SK-N-SH treated with all-trans-retinoic acid at 6 μM for 48 hours (cell line): ENCODE results near the gene SMYD3.

Experiments used
- ATAC-seq: fragments of 200-7000 bp; cut with Tn5 transposase; 3 replicates; pipeline ENCODE4 v1.9.1; 2020; ENCODE audit warnings: mild to moderate bottlenecking, moderate library complexity
- BACH2 ChIP-seq: fragments of 250-450 bp; sonication (Bioruptor Pico); IDR thresholded peaks from 2 replicates; pipeline ENCODE4 v1.9.0; 2021; ENCODE audit warnings: mild to moderate bottlenecking, borderline replicate concordance
- CREB5 ChIP-seq: fragments of 250-450 bp; sonication (Bioruptor Pico); IDR thresholded peaks from 2 replicates; pipeline ENCODE4 v1.5.1; 2020; ENCODE audit warnings: low read depth, mild to moderate bottlenecking, moderate library complexity
- CSDC2 ChIP-seq: fragments of 250-450 bp; sonication (Bioruptor Pico); IDR thresholded peaks from 2 replicates; pipeline ENCODE4 v1.5.0; 2020; ENCODE audit warnings: mild to moderate bottlenecking, moderate library complexity
- CSRNP3 ChIP-seq: fragments of 250-450 bp; sonication (Bioruptor Pico); IDR thresholded peaks from 2 replicates; pipeline ENCODE4 v1.5.1; 2021; ENCODE audit warnings: mild to moderate bottlenecking, moderate library complexity
- ESRRG ChIP-seq: fragments of 250-450 bp; sonication (Bioruptor Pico); IDR thresholded peaks from 2 replicates; pipeline ENCODE4 v1.6.1; 2021; ENCODE audit warnings: mild to moderate bottlenecking
- GLIS3 ChIP-seq: fragments of 250-450 bp; sonication (Bioruptor Pico); IDR thresholded peaks from 2 replicates; pipeline ENCODE4 v1.5.0; 2020; ENCODE audit warnings: mild to moderate bottlenecking, moderate library complexity
- ISL1 ChIP-seq: fragments of 250-450 bp; sonication (Bioruptor Pico); IDR thresholded peaks from 2 replicates; pipeline ENCODE4 v2.1.2; 2022; ENCODE audit warnings: mild to moderate bottlenecking, moderate library complexity
- OSR1 ChIP-seq: fragments of 250-450 bp; sonication (Bioruptor Pico); IDR thresholded peaks from 2 replicates; pipeline ENCODE4 v1.8.0; 2022; ENCODE audit warnings: moderate library complexity, mild to moderate bottlenecking, inconsistent platforms
- PATZ1 ChIP-seq: fragments of 250-450 bp; sonication (Bioruptor Pico); IDR thresholded peaks from 2 replicates; pipeline ENCODE4 v1.8.0; 2020; ENCODE audit warnings: mild to moderate bottlenecking, moderate library complexity, borderline replicate concordance
- POU6F1 ChIP-seq: fragments of 250-450 bp; sonication (Bioruptor Pico); IDR thresholded peaks from 2 replicates; pipeline ENCODE4 v1.8.0; 2021; ENCODE audit warnings: low read depth, mild to moderate bottlenecking, moderate library complexity, borderline replicate concordance
- PPARA ChIP-seq: fragments of 250-450 bp; sonication (Bioruptor Pico); IDR thresholded peaks from 2 replicates; pipeline ENCODE4 v1.5.0; 2020; ENCODE audit warnings: mild to moderate bottlenecking, borderline replicate concordance
- RARB ChIP-seq: fragments of 250-450 bp; sonication (Bioruptor Pico); IDR thresholded peaks from 2 replicates; pipeline ENCODE4 v1.8.0; 2021; ENCODE audit warnings: mild to moderate bottlenecking, moderate library complexity
- SNAI2 ChIP-seq: fragments of 250-450 bp; sonication (Bioruptor Pico); IDR thresholded peaks from 2 replicates; pipeline ENCODE4 v1.5.0; 2020; ENCODE audit warnings: mild to moderate bottlenecking, moderate library complexity
- TCF4 ChIP-seq: fragments of 250-450 bp; sonication (Bioruptor Pico); IDR thresholded peaks from 2 replicates; pipeline ENCODE4 v1.8.0; 2021; ENCODE audit warnings: mild to moderate bottlenecking, moderate library complexity, borderline replicate concordance
- TOX ChIP-seq: fragments of 250-450 bp; sonication (Bioruptor Pico); IDR thresholded peaks from 2 replicates; pipeline ENCODE4 v1.8.0; 2021; ENCODE audit warnings: mild to moderate bottlenecking, moderate library complexity, borderline replicate concordance
- ZC3H10 ChIP-seq: fragments of 250-450 bp; sonication (Bioruptor Pico); IDR thresholded peaks from 2 replicates; pipeline ENCODE4 v1.5.1; 2021; ENCODE audit warnings: mild to moderate bottlenecking, moderate library complexity
- ZFP30 ChIP-seq: fragments of 450-650 bp; formaldehyde crosslinking; IDR thresholded peaks from 2 replicates; pipeline ENCODE4 v1.5.0; 2022; ENCODE audit warnings: mild to moderate bottlenecking, moderate library complexity
- ZNF565 ChIP-seq: fragments of 450-650 bp; formaldehyde crosslinking; conservative IDR thresholded peaks from 2 replicates; pipeline ENCODE4 v1.5.0; 2020; ENCODE audit warnings: low read depth, mild to moderate bottlenecking, moderate library complexity
- ZNF70 ChIP-seq: fragments of 450-650 bp; formaldehyde crosslinking; IDR thresholded peaks from 2 replicates; pipeline ENCODE4 v1.5.0; 2020; ENCODE audit warnings: mild to moderate bottlenecking, moderate library complexity
- ZNF8 ChIP-seq: fragments of 450-650 bp; formaldehyde crosslinking; IDR thresholded peaks from 2 replicates; pipeline ENCODE4 v1.5.0; 2020; ENCODE audit warnings: mild to moderate bottlenecking, moderate library complexity

Gene SMYD3

GRCh38 chr1:246508897-246509688 lies 2.0 kb upstream of the SMYD3 start:
- ATAC-seq: no peak
- TF ChIP-seq TOX (CRISPR knock-in tag) (no peak), PATZ1 (no peak), TCF4 (CRISPR knock-in tag) (no peak), ZFP30 (CRISPR knock-in tag) (no peak), ZNF565 (CRISPR knock-in tag) (no peak), BACH2 (CRISPR knock-in tag) (no peak), ZC3H10 (no peak)

- no peak for TF ChIP-seq SNAI2 (CRISPR knock-in tag)
- no peak for TF ChIP-seq CREB5 (CRISPR knock-in tag)
- no peak for TF ChIP-seq CSRNP3 (CRISPR knock-in tag)
- no peak for TF ChIP-seq ZNF70 (CRISPR knock-in tag)
- no peak for TF ChIP-seq TCF4 (CRISPR knock-in tag)
- no peak for TF ChIP-seq PPARA (CRISPR knock-in tag)
- TF ChIP-seq RARB (CRISPR knock-in tag): no peak
- ATAC-seq: peak; percentile 42
Measured at GRCh38 chr1:246506367-246506673, 759 bp downstream of the SMYD3 start.

- TF ChIP-seq SNAI2 (CRISPR knock-in tag) (no peak), TOX (CRISPR knock-in tag) (no peak), CSRNP3 (CRISPR knock-in tag) (no peak), ZNF565 (CRISPR knock-in tag) (no peak), ISL1 (CRISPR knock-in tag) (no peak), ZNF8 (no peak), TCF4 (CRISPR knock-in tag) (no peak), RARB (CRISPR knock-in tag) (no peak), OSR1 (CRISPR knock-in tag) (no peak), ZC3H10 (no peak)
- no peak for ATAC-seq
Measured at GRCh38 chr1:246503341-246503740, 3.7 kb downstream of the SMYD3 start.

- ATAC-seq: peak; percentile 64
- TF ChIP-seq TCF4 (CRISPR knock-in tag) (no peak), GLIS3 (CRISPR knock-in tag) (no peak), CSRNP3 (CRISPR knock-in tag) (no peak), SNAI2 (CRISPR knock-in tag) (no peak), CSDC2 (CRISPR knock-in tag) (no peak), ZNF565 (CRISPR knock-in tag) (no peak), ESRRG (CRISPR knock-in tag) (no peak), OSR1 (CRISPR knock-in tag) (no peak), RARB (CRISPR knock-in tag) (no peak), PATZ1 (no peak), POU6F1 (CRISPR knock-in tag) (no peak), CREB5 (CRISPR knock-in tag) (no peak), TOX (CRISPR knock-in tag) (no peak)
Measured at GRCh38 chr1:246497331-246497915, 9.7 kb downstream of the SMYD3 start.
